Calu3 (cell line): Measurements from ENCODE around the gene TNKS1BP1. TPM values are rescaled to one million over a fixed set of nuclear protein-coding genes. Genes with fewer than 3 reads are reported as not detected.

Experiments
- BruUV-seq: library from RNA; stranded (reverse); fragments of 400-500 nt; replicated peaks from 2 replicates; lab custom pipeline; 2021; lab: Mats Ljungman, UMichigan
- CTCF ChIA-PET: fragments of 300-600 bp; sonication (Branson Sonifier 250); formaldehyde crosslinking; loops from one replicate; lab custom pipeline; 2022; ENCODE audit warnings: antibody characterized with exemption; lab: Charles Lee
- DNase-seq: peaks from one replicate; pipeline ENCODE4 v3.0.0; 2022
- H3K27ac Mint-ChIP-seq: one replicate; pipeline ENCODE4 v1.8.0; 2022; ENCODE audit warnings: mixed read lengths; ENCODE audit not compliant: unreplicated experiment
- H3K27me3 Mint-ChIP-seq: one replicate; pipeline ENCODE4 v1.8.0; 2022; ENCODE audit warnings: mixed read lengths; ENCODE audit not compliant: unreplicated experiment
- H3K36me3 Mint-ChIP-seq: one replicate; pipeline ENCODE4 v1.8.0; 2022; ENCODE audit warnings: mild to moderate bottlenecking, moderate library complexity, mixed read lengths; ENCODE audit not compliant: insufficient read depth, unreplicated experiment
- H3K4me1 Mint-ChIP-seq: one replicate; pipeline ENCODE4 v1.8.0; 2022; ENCODE audit warnings: mild to moderate bottlenecking, low read depth, mixed read lengths; ENCODE audit not compliant: unreplicated experiment
- H3K4me3 Mint-ChIP-seq: one replicate; pipeline ENCODE4 v1.8.0; 2022; ENCODE audit warnings: mild to moderate bottlenecking, low read depth, moderate library complexity, mixed read lengths; ENCODE audit not compliant: unreplicated experiment
- H3K9me3 Mint-ChIP-seq: one replicate; pipeline ENCODE4 v1.8.0; 2022; ENCODE audit warnings: low read depth, mixed read lengths; ENCODE audit not compliant: unreplicated experiment
- intact Hi-C: fragments of 100-400 bp; cut with micrococcal nuclease; formaldehyde crosslinking; loops from one replicate; pipeline ENCODE4 v1.10.0; 2022; ENCODE audit not compliant: unreplicated experiment
- total RNA-seq: library from RNA; stranded (reverse); gene quantifications from 2 replicates; pipeline ENCODE4 v1.2.3, GENCODE V29; 2022
- TF ChIP-seq, protein P1 (sequence below): fragments of 200-600 bp; IDR thresholded peaks from one replicate; pipeline ENCODE4 v1.8.0; 2022; ENCODE audit warnings: antibody characterized with exemption; ENCODE audit not compliant: unreplicated experiment

Gene TNKS1BP1
- total RNA-seq, 1 experiment from 2014 or later = 151 TPM

DNA sequence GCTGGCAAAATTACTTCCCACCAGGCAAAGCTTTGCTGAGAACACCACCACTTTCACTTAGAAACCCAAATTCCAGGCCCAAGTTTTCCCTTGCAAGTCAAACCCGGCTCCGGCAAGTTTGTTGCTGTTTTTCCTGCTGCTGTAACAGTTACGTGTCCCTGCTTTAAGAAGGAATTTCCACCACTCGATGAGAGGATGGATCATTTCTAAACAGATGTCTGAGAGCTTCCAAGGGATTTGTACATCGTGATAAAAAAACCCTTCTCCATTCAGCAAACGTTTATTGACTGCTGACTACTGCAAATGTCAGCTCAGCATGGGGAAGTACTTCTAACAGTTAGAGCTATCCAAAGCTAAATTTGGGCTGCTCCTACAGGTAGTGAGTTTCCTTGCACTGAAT is 33.1 kb upstream of the TNKS1BP1 start:
- CTCF ChIA-PET = interaction anchor here (0.9 kb wide), 1 partner anchor 120 kb away, joined by 3 read pairs; no protein-coding TSS in a partner anchor
- Mint-ChIP-seq H3K27me3 (peaks cover 38% of the 10 kb centered on the region), H3K36me3 (no peaks in the 10 kb centered on the region), H3K9me3 (no peaks in the 10 kb centered on the region), H3K4me3 (no peak overlapping the region), H3K4me1 (peaks cover 6% of the 10 kb centered on the region), H3K27ac (no peak overlapping the region)
- TF ChIP-seq, protein P1, sequence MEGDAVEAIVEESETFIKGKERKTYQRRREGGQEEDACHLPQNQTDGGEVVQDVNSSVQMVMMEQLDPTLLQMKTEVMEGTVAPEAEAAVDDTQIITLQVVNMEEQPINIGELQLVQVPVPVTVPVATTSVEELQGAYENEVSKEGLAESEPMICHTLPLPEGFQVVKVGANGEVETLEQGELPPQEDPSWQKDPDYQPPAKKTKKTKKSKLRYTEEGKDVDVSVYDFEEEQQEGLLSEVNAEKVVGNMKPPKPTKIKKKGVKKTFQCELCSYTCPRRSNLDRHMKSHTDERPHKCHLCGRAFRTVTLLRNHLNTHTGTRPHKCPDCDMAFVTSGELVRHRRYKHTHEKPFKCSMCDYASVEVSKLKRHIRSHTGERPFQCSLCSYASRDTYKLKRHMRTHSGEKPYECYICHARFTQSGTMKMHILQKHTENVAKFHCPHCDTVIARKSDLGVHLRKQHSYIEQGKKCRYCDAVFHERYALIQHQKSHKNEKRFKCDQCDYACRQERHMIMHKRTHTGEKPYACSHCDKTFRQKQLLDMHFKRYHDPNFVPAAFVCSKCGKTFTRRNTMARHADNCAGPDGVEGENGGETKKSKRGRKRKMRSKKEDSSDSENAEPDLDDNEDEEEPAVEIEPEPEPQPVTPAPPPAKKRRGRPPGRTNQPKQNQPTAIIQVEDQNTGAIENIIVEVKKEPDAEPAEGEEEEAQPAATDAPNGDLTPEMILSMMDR = no peak
- BruUV-seq = no TSS peak
- DNase-seq = no peak
- intact Hi-C loops = no loop called here

DNA sequence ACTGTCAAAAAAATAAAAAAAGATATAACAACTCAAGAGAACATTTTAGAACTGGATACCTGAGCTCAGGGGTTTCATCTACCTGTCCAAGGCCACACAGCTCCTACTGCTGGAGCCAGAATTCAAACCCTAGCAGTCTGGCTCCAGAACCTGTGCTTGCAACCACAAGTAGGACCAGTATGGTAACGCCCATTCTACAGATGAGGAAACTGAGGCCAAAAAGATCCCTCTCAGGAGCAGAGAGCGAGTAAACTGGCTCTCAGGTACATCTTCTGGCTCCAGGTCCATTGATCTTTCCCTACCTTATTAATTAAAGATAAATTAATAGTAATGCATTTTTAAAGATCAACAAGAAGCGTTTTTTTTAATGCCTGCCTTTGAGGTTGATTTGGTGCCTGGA is 32.6 kb upstream of the TNKS1BP1 start:
- DNase-seq = no peak
- CTCF ChIA-PET = no interaction called here
- Mint-ChIP-seq H3K9me3 (no peaks in the 10 kb centered on the region), H3K27ac (no peak overlapping the region), H3K36me3 (no peaks in the 10 kb centered on the region), H3K27me3 (peaks cover 32% of the 10 kb centered on the region), H3K4me1 (peaks cover 6% of the 10 kb centered on the region), H3K4me3 (no peak overlapping the region)
- TF ChIP-seq, protein P1 = no peak
- no TSS peak for BruUV-seq
- intact Hi-C loops = no loop called here

DNA sequence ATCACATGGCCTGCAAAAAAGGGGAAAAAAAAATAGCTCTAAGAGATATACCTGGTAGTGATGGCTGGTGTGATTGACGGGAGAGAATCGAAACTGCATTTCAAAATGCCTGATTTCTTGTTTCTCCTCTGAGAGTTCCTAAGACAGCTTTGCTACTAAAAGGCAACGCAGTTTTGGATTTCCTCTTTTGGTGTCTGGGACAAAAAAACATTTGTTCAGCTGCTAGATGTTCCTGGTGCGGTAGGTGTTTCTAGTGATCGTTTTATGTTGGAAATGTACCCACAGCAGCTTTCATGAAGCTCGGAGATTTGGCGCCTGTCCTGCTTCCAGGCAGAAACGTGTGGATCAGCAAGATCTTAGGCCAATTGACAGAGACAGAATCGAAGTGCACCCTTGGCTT is 31.5 kb upstream of the TNKS1BP1 start:
- no peak overlapping the region for H3K4me3 Mint-ChIP-seq
- peaks cover 22% of the 10 kb centered on the region for H3K27me3 Mint-ChIP-seq
- CTCF ChIA-PET = no interaction called here
- no peak for DNase-seq
- TF ChIP-seq, protein P1 = no peak
- no peaks in the 10 kb centered on the region for H3K36me3 Mint-ChIP-seq
- no peak overlapping the region for H3K27ac Mint-ChIP-seq
- BruUV-seq = no TSS peak
- intact Hi-C loops = no loop called here
- H3K9me3 Mint-ChIP-seq = peaks cover 3% of the 10 kb centered on the region
- H3K4me1 Mint-ChIP-seq = peaks cover 6% of the 10 kb centered on the region

DNA sequence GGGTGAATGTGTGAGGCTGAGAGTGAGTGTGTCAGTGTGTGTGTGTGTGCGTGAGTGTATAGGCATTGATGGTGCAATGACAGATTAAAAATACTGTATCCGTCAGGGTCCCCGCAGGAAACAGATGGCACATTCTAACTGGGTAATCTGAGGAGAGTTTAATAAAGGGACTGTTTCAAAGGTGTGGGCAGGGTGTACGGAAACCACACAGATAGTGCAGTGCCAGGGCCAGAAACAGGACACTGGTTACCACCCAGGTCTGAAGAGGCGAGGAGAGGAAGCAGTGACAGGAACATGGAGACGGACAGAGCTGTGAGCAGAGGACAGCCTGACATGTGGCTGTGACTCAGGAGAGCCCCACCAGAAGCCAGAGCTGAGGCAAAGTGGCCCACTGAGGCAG is 29.9 kb upstream of the TNKS1BP1 start:
- no peak for DNase-seq
- Mint-ChIP-seq H3K27me3 (peaks cover 22% of the 10 kb centered on the region), H3K9me3 (peaks cover 5% of the 10 kb centered on the region), H3K4me3 (no peak overlapping the region), H3K27ac (no peak overlapping the region), H3K36me3 (no peaks in the 10 kb centered on the region), H3K4me1 (no peaks in the 10 kb centered on the region)
- intact Hi-C loops = no loop called here
- no TSS peak for BruUV-seq
- TF ChIP-seq, protein P1 = no peak
- CTCF ChIA-PET = no interaction called here
